ENCODE results near the gene IFNK.

Gene IFNK

DNA sequence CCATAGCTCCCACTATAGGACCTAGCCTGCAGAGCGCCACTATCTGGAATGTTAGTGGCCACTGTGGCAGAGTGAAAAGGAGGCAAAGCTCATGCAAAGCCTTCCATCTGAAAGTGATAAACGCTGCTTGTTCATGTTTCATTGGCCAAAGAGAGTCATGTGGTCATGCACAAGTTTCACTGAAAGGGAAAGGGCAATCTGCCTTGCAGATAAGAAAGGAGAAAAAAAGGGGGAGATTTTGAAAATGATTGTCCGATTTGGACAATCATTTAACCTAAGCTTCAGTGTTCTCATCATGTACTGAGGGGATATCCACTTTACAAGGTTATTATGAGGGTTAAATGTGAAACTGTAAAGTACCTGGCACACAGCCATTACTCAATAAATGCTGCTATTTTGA, 14.6 kb downstream of the IFNK start:
- no peaks in the 10 kb centered on the region for H3K27me3 ChIP-seq (ENCODE audit: insufficient read depth, poor library complexity, severe bottlenecking)
- no peak overlapping the region for H3K27ac ChIP-seq (replicated peaks)
- TF ChIP-seq, protein P1, sequence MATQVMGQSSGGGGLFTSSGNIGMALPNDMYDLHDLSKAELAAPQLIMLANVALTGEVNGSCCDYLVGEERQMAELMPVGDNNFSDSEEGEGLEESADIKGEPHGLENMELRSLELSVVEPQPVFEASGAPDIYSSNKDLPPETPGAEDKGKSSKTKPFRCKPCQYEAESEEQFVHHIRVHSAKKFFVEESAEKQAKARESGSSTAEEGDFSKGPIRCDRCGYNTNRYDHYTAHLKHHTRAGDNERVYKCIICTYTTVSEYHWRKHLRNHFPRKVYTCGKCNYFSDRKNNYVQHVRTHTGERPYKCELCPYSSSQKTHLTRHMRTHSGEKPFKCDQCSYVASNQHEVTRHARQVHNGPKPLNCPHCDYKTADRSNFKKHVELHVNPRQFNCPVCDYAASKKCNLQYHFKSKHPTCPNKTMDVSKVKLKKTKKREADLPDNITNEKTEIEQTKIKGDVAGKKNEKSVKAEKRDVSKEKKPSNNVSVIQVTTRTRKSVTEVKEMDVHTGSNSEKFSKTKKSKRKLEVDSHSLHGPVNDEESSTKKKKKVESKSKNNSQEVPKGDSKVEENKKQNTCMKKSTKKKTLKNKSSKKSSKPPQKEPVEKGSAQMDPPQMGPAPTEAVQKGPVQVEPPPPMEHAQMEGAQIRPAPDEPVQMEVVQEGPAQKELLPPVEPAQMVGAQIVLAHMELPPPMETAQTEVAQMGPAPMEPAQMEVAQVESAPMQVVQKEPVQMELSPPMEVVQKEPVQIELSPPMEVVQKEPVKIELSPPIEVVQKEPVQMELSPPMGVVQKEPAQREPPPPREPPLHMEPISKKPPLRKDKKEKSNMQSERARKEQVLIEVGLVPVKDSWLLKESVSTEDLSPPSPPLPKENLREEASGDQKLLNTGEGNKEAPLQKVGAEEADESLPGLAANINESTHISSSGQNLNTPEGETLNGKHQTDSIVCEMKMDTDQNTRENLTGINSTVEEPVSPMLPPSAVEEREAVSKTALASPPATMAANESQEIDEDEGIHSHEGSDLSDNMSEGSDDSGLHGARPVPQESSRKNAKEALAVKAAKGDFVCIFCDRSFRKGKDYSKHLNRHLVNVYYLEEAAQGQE (IDR thresholded peaks at IDR 0.05; ENCODE audit: insufficient replicate concordance, low read depth), result no peak
- TF ChIP-seq, protein P2, sequence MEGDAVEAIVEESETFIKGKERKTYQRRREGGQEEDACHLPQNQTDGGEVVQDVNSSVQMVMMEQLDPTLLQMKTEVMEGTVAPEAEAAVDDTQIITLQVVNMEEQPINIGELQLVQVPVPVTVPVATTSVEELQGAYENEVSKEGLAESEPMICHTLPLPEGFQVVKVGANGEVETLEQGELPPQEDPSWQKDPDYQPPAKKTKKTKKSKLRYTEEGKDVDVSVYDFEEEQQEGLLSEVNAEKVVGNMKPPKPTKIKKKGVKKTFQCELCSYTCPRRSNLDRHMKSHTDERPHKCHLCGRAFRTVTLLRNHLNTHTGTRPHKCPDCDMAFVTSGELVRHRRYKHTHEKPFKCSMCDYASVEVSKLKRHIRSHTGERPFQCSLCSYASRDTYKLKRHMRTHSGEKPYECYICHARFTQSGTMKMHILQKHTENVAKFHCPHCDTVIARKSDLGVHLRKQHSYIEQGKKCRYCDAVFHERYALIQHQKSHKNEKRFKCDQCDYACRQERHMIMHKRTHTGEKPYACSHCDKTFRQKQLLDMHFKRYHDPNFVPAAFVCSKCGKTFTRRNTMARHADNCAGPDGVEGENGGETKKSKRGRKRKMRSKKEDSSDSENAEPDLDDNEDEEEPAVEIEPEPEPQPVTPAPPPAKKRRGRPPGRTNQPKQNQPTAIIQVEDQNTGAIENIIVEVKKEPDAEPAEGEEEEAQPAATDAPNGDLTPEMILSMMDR (IDR thresholded peaks at IDR 0.05; ENCODE audit: insufficient read depth, low read length), result no peak
- TF ChIP-seq POLR2AphosphoS5 (IDR thresholded peaks at IDR 0.05; ENCODE audit: low read depth) (no peak), GABPA (IDR thresholded peaks at IDR 0.05; ENCODE audit: low read depth) (no peak), SPI1 (IDR thresholded peaks at IDR 0.05; ENCODE audit: borderline replicate concordance, low read depth) (no peak)
- no peak for DNase-seq (ENCODE audit: low read depth in 1 of 2, low spot score in 1 of 2)
- no peak overlapping the region for H3K4me3 ChIP-seq (replicated peaks; ENCODE audit: insufficient read depth, low read length)

DNA sequence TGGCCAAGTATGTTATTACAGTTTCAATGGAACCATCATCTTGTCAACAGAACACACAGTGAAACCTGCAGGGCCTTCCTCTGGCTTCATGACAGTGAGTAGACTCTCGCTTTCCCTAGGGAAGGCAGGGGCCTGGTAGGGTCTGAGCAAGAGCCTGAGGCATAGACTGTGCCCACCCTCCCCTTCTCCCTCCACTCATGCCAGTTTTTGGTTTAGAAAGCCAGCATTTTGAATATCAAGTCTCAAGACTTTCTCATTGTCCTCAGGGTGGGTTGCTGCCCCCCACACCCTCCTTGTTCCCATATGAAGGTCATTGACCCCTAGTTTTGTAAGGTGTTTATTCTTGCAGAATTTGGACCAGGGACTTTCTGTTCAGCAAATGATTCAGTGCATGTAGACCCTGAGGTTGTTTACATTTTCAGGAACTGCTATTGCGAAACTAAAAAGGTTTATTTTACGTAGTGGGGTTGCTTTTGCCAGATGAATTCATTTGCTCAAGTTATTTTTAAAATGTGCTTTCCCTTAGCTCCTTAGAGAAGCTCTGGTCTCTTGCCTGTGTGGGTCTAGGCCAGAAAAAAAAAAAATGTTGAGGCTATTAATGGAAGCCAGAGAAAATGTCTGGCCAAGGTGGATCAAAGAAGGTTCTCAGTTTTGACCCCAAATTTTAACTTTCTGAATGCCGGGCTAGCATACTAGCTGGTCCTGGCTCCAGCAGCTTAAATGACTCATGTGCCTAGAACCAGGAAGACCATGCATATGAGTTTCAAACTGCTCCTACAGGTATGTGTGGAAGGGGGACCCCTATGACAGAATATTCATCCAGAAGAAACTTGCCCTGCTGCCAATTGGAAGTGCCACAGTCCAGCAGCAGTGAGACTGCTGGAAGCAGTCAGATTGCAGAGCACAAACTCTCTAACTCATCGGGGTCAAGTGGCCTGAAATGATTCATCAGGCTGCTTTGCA, 15.7 kb downstream of the IFNK start:
- no peak for DNase-seq (ENCODE audit: low read depth in 1 of 2, low spot score in 1 of 2)
- Histone ChIP-seq H3K27ac (replicated peaks) (no peak overlapping the region), H3K4me3 (replicated peaks; ENCODE audit: insufficient read depth, low read length) (no peak overlapping the region), H3K27me3 (ENCODE audit: insufficient read depth, poor library complexity, severe bottlenecking) (no peaks in the 10 kb centered on the region)
- TF ChIP-seq, protein P2 (IDR thresholded peaks at IDR 0.05; ENCODE audit: insufficient read depth, low read length), result no peak
- TF ChIP-seq, protein P1 (IDR thresholded peaks at IDR 0.05; ENCODE audit: insufficient replicate concordance, low read depth), result no peak
- TF ChIP-seq GABPA (IDR thresholded peaks at IDR 0.05; ENCODE audit: low read depth), result no peak
- TF ChIP-seq SPI1 (IDR thresholded peaks at IDR 0.05; ENCODE audit: borderline replicate concordance, low read depth), result no peak
- no peak for TF ChIP-seq POLR2AphosphoS5 (IDR thresholded peaks at IDR 0.05; ENCODE audit: low read depth)

DNA sequence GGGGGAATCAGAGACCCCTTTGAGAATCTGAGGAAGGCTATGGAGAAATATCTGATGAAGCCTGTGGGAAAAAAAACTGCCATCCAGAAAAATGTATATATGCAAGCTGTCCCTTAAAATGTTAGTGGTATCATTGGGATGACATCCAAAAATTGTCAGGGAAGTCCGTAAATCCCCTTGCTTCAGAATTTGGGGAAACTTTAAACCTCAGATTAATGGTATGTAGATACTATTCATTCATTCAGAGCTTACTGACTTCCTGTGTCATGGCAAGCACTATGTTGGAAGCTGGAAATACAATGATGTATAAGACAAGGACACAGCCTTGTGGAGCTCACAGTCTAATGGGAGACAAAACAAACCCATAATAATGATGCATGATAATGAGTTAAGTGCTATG, 16.4 kb downstream of the IFNK start:
- H3K27ac ChIP-seq (replicated peaks), result no peak overlapping the region
- no peak for DNase-seq (ENCODE audit: low read depth in 1 of 2, low spot score in 1 of 2)
- H3K27me3 ChIP-seq (ENCODE audit: insufficient read depth, poor library complexity, severe bottlenecking), result no peaks in the 10 kb centered on the region
- no peak overlapping the region for H3K4me3 ChIP-seq (replicated peaks; ENCODE audit: insufficient read depth, low read length)
- TF ChIP-seq SPI1 (IDR thresholded peaks at IDR 0.05; ENCODE audit: borderline replicate concordance, low read depth) (no peak), POLR2AphosphoS5 (IDR thresholded peaks at IDR 0.05; ENCODE audit: low read depth) (no peak), GABPA (IDR thresholded peaks at IDR 0.05; ENCODE audit: low read depth) (no peak)
- TF ChIP-seq, protein P1 (IDR thresholded peaks at IDR 0.05; ENCODE audit: insufficient replicate concordance, low read depth), result no peak
- TF ChIP-seq, protein P2 (IDR thresholded peaks at IDR 0.05; ENCODE audit: insufficient read depth, low read length), result no peak
